ENCODE data around the gene FAM9A. TPM values are rescaled to one million over a fixed set of nuclear protein-coding genes. Genes with fewer than 3 reads are reported as not detected.
"Not testable (repeated sequence)": the region's sequence is repeated elsewhere in the genome, so short reads cannot be mapped to it uniquely, and the experiment has no call there.

Gene FAM9A
- total RNA-seq, 1 donor from 2014 or later, result not detected

GRCh38 chrX:8808661-8809060 lies 7.5 kb upstream of the FAM9A start:
- no peak for DNase-seq (ENCODE audit: low spot score)
- intact Hi-C loops (cut with DNase I), result no loop called here

GRCh38 chrX:8805974-8806373 lies 4.8 kb upstream of the FAM9A start:
- intact Hi-C loops (cut with DNase I), result no loop called here
- no peak for DNase-seq (ENCODE audit: low spot score)

GRCh38 chrX:8805046-8805445 lies 3.9 kb upstream of the FAM9A start:
- DNase-seq (ENCODE audit: low spot score), result no peak
- intact Hi-C loops (cut with DNase I), result no loop called here

GRCh38 chrX:8803326-8803725 lies 2.1 kb upstream of the FAM9A start:
- intact Hi-C loops (cut with DNase I), result no loop called here
- DNase-seq (ENCODE audit: low spot score), result no peak

- DNase-seq (ENCODE audit: low spot score); intact Hi-C loops (cut with DNase I): not testable (repeated sequence)
These were observed 832 bp downstream of the FAM9A start for GRCh38 chrX:8800351-8800750.

- intact Hi-C loops (cut with DNase I); DNase-seq (ENCODE audit: low spot score): not testable (repeated sequence)
These were observed 1.9 kb downstream of the FAM9A start for GRCh38 chrX:8799281-8799680.

- DNase-seq (ENCODE audit: low spot score); intact Hi-C loops (cut with DNase I): not testable (repeated sequence)
These were observed 2.5 kb downstream of the FAM9A start for GRCh38 chrX:8798702-8799101.

- intact Hi-C loops (cut with DNase I); DNase-seq (ENCODE audit: low spot score): not testable (repeated sequence)
These were observed 14.1 kb downstream of the FAM9A start for GRCh38 chrX:8787119-8787518.

GRCh38 chrX:8784162-8784561 lies 17.0 kb downstream of the FAM9A start:
- intact Hi-C loops (cut with DNase I), result no loop called here
- no peak for DNase-seq (ENCODE audit: low spot score)

- intact Hi-C loops (cut with DNase I), result no loop called here
- no peak for DNase-seq (ENCODE audit: low spot score)
These were observed 17.5 kb downstream of the FAM9A start for GRCh38 chrX:8783714-8784098.

GRCh38 chrX:8783097-8783713 lies 18.0 kb downstream of the FAM9A start:
- DNase-seq (ENCODE audit: low spot score), result no peak
- intact Hi-C loops (cut with DNase I), result no loop called here

- intact Hi-C loops (cut with DNase I), result no loop called here
- DNase-seq (ENCODE audit: low spot score), result no peak
These were observed 18.6 kb downstream of the FAM9A start for GRCh38 chrX:8782595-8782994.

- intact Hi-C loops (cut with DNase I); DNase-seq (ENCODE audit: low spot score): not testable (repeated sequence)
These were observed 19.3 kb downstream of the FAM9A start for GRCh38 chrX:8781921-8782320.

GRCh38 chrX:8773117-8773516 lies 28.1 kb downstream of the FAM9A start:
- intact Hi-C loops (cut with DNase I), result no loop called here
- no peak for DNase-seq (ENCODE audit: low spot score)

- intact Hi-C loops (cut with DNase I), result no loop called here
- no peak for DNase-seq (ENCODE audit: low spot score)
These were observed 41.2 kb downstream of the FAM9A start for GRCh38 chrX:8760021-8760420.

- not testable (repeated sequence) for DNase-seq (ENCODE audit: low spot score)
- intact Hi-C loops (cut with DNase I), result loop anchor here (10.0 kb wide), 1 partner anchor 1356 kb away; no protein-coding TSS in a partner anchor
These were observed 42.5 kb downstream of the FAM9A start for GRCh38 chrX:8758706-8759105.

- not testable (repeated sequence) for DNase-seq (ENCODE audit: low spot score)
- intact Hi-C loops (cut with DNase I), result loop anchor here (10.0 kb wide), 1 partner anchor 1357 kb away; no protein-coding TSS in a partner anchor
These were observed 43.4 kb downstream of the FAM9A start for GRCh38 chrX:8757609-8758389.

- intact Hi-C loops (cut with DNase I), result loop anchor here (10.0 kb wide), 1 partner anchor 1359 kb away; no protein-coding TSS in a partner anchor
- DNase-seq (ENCODE audit: low spot score), result no peak
These were observed 45.4 kb downstream of the FAM9A start for GRCh38 chrX:8755813-8756212.

GRCh38 chrX:8755116-8755515 lies 46.1 kb downstream of the FAM9A start:
- DNase-seq (ENCODE audit: low spot score), result no peak
- intact Hi-C loops (cut with DNase I), result loop anchor here (10.0 kb wide), 1 partner anchor 1360 kb away; no protein-coding TSS in a partner anchor

- intact Hi-C loops (cut with DNase I), result loop anchor here (10.0 kb wide), 2 partner anchors 65 to 1365 kb away; no protein-coding TSS in a partner anchor
- no peak for DNase-seq (ENCODE audit: low spot score)
These were observed 51.5 kb downstream of the FAM9A start for GRCh38 chrX:8749697-8750096.

- no peak for DNase-seq (ENCODE audit: low spot score)
- intact Hi-C loops (cut with DNase I), result loop anchor here (10.0 kb wide), 1 partner anchor 66 kb away; no protein-coding TSS in a partner anchor
These were observed 52.3 kb downstream of the FAM9A start for GRCh38 chrX:8748855-8749254.
